HepG2 (cell line): Measurements from ENCODE around the gene PCBP1. TPM values are rescaled to one million over a fixed set of nuclear protein-coding genes. Genes with fewer than 3 reads are reported as not detected.

Experiments
- ATAC-seq: fragments of 200-7000 bp; cut with Tn5 transposase; 3 replicates; pipeline ENCODE4 v1.9.1; 2020; ENCODE audit warnings: mild to moderate bottlenecking, moderate library complexity
- BruUV-seq: library from RNA; stranded (reverse); fragments of 400-500 nt; replicated peaks from 2 replicates; lab custom pipeline; 2021; lab: Mats Ljungman, UMichigan
- CTCF ChIA-PET: fragments of 300-600 bp; formaldehyde crosslinking; extraction: SDS; loops from one replicate; lab custom pipeline; 2021; ENCODE audit warnings: low total read pairs, inconsistent platforms, low intra/inter-chr PET ratio; lab: Yijun Ruan, JAX
- POLR2A ChIA-PET: fragments of 350-600 bp; sonication (Branson Sonifier 250); formaldehyde crosslinking; loops from one replicate; lab custom pipeline; 2020; ENCODE audit warnings: antibody characterized with exemption, inconsistent platforms; lab: Yijun Ruan, JAX
- DNase-seq: peaks from one replicate; pipeline ENCODE4 v3.0.0-alpha.2; 2015; ENCODE audit warnings: low spot score
- FAIRE-seq: peaks from 3 replicates; lab custom pipeline; 2011; peaks lifted over from hg19 to GRCh38; lab: Jason Lieb, UNC
- H2AFZ ChIP-seq: one replicate; pipeline ENCODE4 v1.6.1; 2011; ENCODE audit warnings: low read length, inconsistent platforms
- H3K27ac ChIP-seq: fragments of 300-600 bp; 3 replicates; pipeline ENCODE4 v1.8.0; 2011; ENCODE audit warnings: mixed run types, mild to moderate bottlenecking, mixed read lengths, low read length, inconsistent platforms; ENCODE audit not compliant: insufficient read depth; ENCODE audit errors: extremely low read length
- H3K27me3 ChIP-seq, 2 experiments: fragments of 200-600 bp in 1 of 2; 2 replicates in 1 of 2; 3 replicates in 1 of 2; pipeline versions ENCODE4 v1.6.0 to v1.8.0; 2011; ENCODE audit warnings: low read length in 2 of 2, mild to moderate bottlenecking in 2 of 2, moderate library complexity in 2 of 2, inconsistent platforms in 1 of 2; ENCODE audit not compliant: insufficient read depth in 2 of 2, control insufficient read depth in 1 of 2
- H3K36me3 ChIP-seq, 2 experiments: fragments of 200-600 bp in 1 of 2; replicated peaks in 1 of 2; 2 replicates in 1 of 2; 3 replicates in 1 of 2; pipeline versions ENCODE4 v1.5.1 to v1.8.0; 2011; ENCODE audit warnings: low read length in 2 of 2, inconsistent platforms in 1 of 2; ENCODE audit not compliant: insufficient read depth in 2 of 2, control insufficient read depth in 1 of 2
- H3K4me1 ChIP-seq: 2 replicates; pipeline ENCODE4 v1.5.1; 2012; ENCODE audit warnings: low read length, inconsistent platforms; ENCODE audit not compliant: insufficient read depth
- H3K4me2 ChIP-seq: 2 replicates; pipeline ENCODE4 v1.6.0; 2011; ENCODE audit warnings: low read depth, low read length, inconsistent platforms
- H3K4me3 ChIP-seq, 3 experiments: fragments of 200-600 bp in 1 of 3; sonication (generic), shearing (Covaris generic) in 1 of 3; replicated peaks in 1 of 3; 2 replicates each; pipeline ENCODE4 v1.5.1; 2011 to 2016; ENCODE audit warnings: low read length in 3 of 3, inconsistent platforms in 2 of 3, low read depth in 2 of 3, mild to moderate bottlenecking in 2 of 3, control low read depth in 1 of 3, mixed read lengths in 1 of 3; ENCODE audit not compliant: insufficient read depth in 1 of 3
- H3K79me2 ChIP-seq: one replicate; pipeline ENCODE4 v1.6.1; 2011; ENCODE audit warnings: low read length, inconsistent platforms; ENCODE audit not compliant: insufficient read depth
- H3K9ac ChIP-seq: 2 replicates; pipeline ENCODE4 v1.6.0; 2011; ENCODE audit warnings: mild to moderate bottlenecking, low read depth, low read length, inconsistent platforms; ENCODE audit not compliant: insufficient read depth
- H3K9me3 ChIP-seq: 2 replicates; pipeline ENCODE4 v1.5.1; 2012; ENCODE audit warnings: mild to moderate bottlenecking, low read length
- H4K20me1 ChIP-seq: 2 replicates; pipeline ENCODE4 v1.6.0; 2011; ENCODE audit warnings: inconsistent platforms, mild to moderate bottlenecking, low read length, moderate library complexity; ENCODE audit not compliant: insufficient read depth
- CEBPG ChIP-seq: IDR thresholded peaks from 2 replicates; pipeline ENCODE4 v1.6.1; 2016
- ELF1 ChIP-seq: sonication (generic); formaldehyde crosslinking; IDR thresholded peaks from 2 replicates; pipeline ENCODE4 v1.4.0; 2020; ENCODE audit warnings: missing genetic modification reagents
- FOXK1 ChIP-seq: sonication (generic); formaldehyde crosslinking; IDR thresholded peaks from 2 replicates; pipeline ENCODE4 v1.4.0; 2020; ENCODE audit warnings: low read depth, missing genetic modification reagents, borderline replicate concordance
- GATAD1 ChIP-seq: IDR thresholded peaks from 2 replicates; pipeline ENCODE4 v1.6.1; 2016; ENCODE audit warnings: missing genetic modification reagents, missing compliant biosample characterization
- JUND ChIP-seq: sonication (generic); formaldehyde crosslinking; IDR thresholded peaks from 2 replicates; pipeline ENCODE4 v1.8.0; 2022; ENCODE audit warnings: mild to moderate bottlenecking, missing genetic modification reagents
- PAWR ChIP-seq: sonication (generic); formaldehyde crosslinking; IDR thresholded peaks from 2 replicates; pipeline ENCODE4 v1.4.0; 2020; ENCODE audit warnings: missing genetic modification reagents, mild to moderate bottlenecking, borderline replicate concordance
- PPARG ChIP-seq: conservative IDR thresholded peaks from 2 replicates; pipeline ENCODE4 v1.6.1; 2016; ENCODE audit warnings: missing biosample characterization, missing genetic modification reagents
- STAT5B ChIP-seq: sonication (generic); formaldehyde crosslinking; IDR thresholded peaks from 2 replicates; pipeline ENCODE4 v1.4.0; 2020; ENCODE audit warnings: missing genetic modification reagents
- ZBTB26 ChIP-seq: IDR thresholded peaks from 2 replicates; pipeline ENCODE4 v1.6.1; 2016; ENCODE audit warnings: missing compliant biosample characterization, missing genetic modification reagents, borderline replicate concordance
- ZNF430 ChIP-seq: sonication (generic); formaldehyde crosslinking; IDR thresholded peaks from 2 replicates; pipeline ENCODE4 v1.9.0; 2021; ENCODE audit warnings: mild to moderate bottlenecking, missing genetic modification reagents
- ZNF619 ChIP-seq: sonication (generic); formaldehyde crosslinking; IDR thresholded peaks from 2 replicates; pipeline ENCODE4 v1.4.0; 2020; ENCODE audit warnings: mild to moderate bottlenecking, missing genetic modification reagents
- ZNF646 ChIP-seq: sonication (generic); formaldehyde crosslinking; IDR thresholded peaks from 2 replicates; pipeline ENCODE4 v1.9.0; 2021; ENCODE audit warnings: mild to moderate bottlenecking, missing genetic modification reagents
- ZNF891 ChIP-seq: sonication (generic); formaldehyde crosslinking; IDR thresholded peaks from 2 replicates; pipeline ENCODE4 v1.5.0; 2020; ENCODE audit warnings: mild to moderate bottlenecking, missing genetic modification reagents
- ZSCAN29 ChIP-seq: sonication (generic); formaldehyde crosslinking; conservative IDR thresholded peaks from 2 replicates; pipeline ENCODE4 v1.4.0; 2020; ENCODE audit warnings: mild to moderate bottlenecking, missing genetic modification reagents
- WGBS: methylation state at CpG from one replicate; pipeline ENCODE4 v1.1.6; 2017; ENCODE audit warnings: low lambda C conversion rate; 5-methylcytosine and 5-hydroxymethylcytosine counted together
- in situ Hi-C: cut with HindIII; loops from 2 replicates; pipeline ENCODE4 v1.10.0; 2017; ENCODE audit warnings: low pct_unique_long_range_greater_than_20kb; ENCODE audit not compliant: extremely low pct_ligation_motif_present
- intact Hi-C: fragments of 100-400 bp; cut with micrococcal nuclease; formaldehyde crosslinking; loops from one replicate; pipeline ENCODE4 v1.10.0; 2022; ENCODE audit not compliant: unreplicated experiment
- polyA plus RNA-seq, 8 experiments: library from polyadenylated mRNA; depleted of rRNA in 3 of 8; stranded (reverse) in 7 of 8; unstranded in 1 of 8; fragments of >200 nt; fragmentation: Illumina TruSeq in 4 of 8; extraction: Trizol in 4 of 8; gene quantifications; 2 replicates each; pipeline versions ENCODE4 v1.2.1 to v1.2.3, GENCODE V29; 2011 to 2016; ENCODE audit warnings: low read depth in 4 of 8, missing spikeins in 1 of 8, mixed read lengths in 1 of 8; ENCODE audit not compliant: insufficient read depth in 1 of 8
- total RNA-seq, 5 experiments: library from RNA; depleted of rRNA; stranded (reverse); fragments of >200 nt; fragmentation: Illumina TruSeq; extraction: Trizol; gene quantifications; 2 replicates each; pipeline ENCODE4 v1.2.3, GENCODE V29; 2016; ENCODE audit warnings: low read depth in 1 of 5

Gene PCBP1
- total and polyA plus RNA-seq, 2 of the 13 experiments (the other 11 are each of a cell fraction or from before 2014, with no cell fraction given), result 32.0 to 137 TPM

GRCh38 chr2:70086278-70086837 lies 919 bp upstream of the PCBP1 start (continued):
- TF ChIP-seq ZSCAN29 (peak; percentile 88; the same call in 1 of the 2 replicates), JUND (CRISPR knock-in tag) (no peak), FOXK1 (CRISPR knock-in tag) (peak; percentile 32; the same call in 1 of the 2 replicates), CEBPG (peak; percentile 95), PAWR (CRISPR knock-in tag) (peak; percentile 99), ZNF430 (CRISPR knock-in tag) (no peak), PPARG (CRISPR knock-in tag) (peak; percentile 53; the same call in 1 of the 2 replicates), STAT5B (CRISPR knock-in tag) (no peak), GATAD1 (CRISPR knock-in tag) (0 out of 2 replicates have a peak, but pooled peaks have one; percentile 2), ZBTB26 (no peak; the same call in 1 of the 2 replicates)

GRCh38 chr2:70087702-70088597 lies 673 bp downstream of the PCBP1 start:
- FAIRE-seq, result no peak
- CTCF ChIA-PET, result interaction anchor here (1.4 kb wide), 1 partner anchor 54 kb away, joined by 3 read pairs; no protein-coding TSS in a partner anchor
- no peak for TF ChIP-seq ZNF646 (CRISPR knock-in tag)
- TF ChIP-seq ELF1 (CRISPR knock-in tag), result 0 out of 2 replicates have a peak, but pooled peaks have one; percentile 15
- peak; percentile 97 for TF ChIP-seq ZNF891 (CRISPR knock-in tag)
- TF ChIP-seq ZNF619 (CRISPR knock-in tag), result no peak

More at GRCh38 chr2:70087702-70088597, 673 bp downstream of the PCBP1 start:
- no peak overlapping the region for H2AFZ ChIP-seq
- WGBS, result 1% methylated on average over 37 of the region's 58 CpGs
- peaks cover 41% of the 10 kb centered on the region for H3K79me2 ChIP-seq
- no peaks in the 10 kb centered on the region; a peak in 1 of 5 replicates for H3K27me3 ChIP-seq
- peak overlapping the region; percentile 93 to 95 (median 95) for H3K4me3 ChIP-seq
- peaks cover 54% of the 10 kb centered on the region for H3K4me1 ChIP-seq
- ATAC-seq, result peak; percentile 64
- peak overlapping the region; percentile 85 for H3K4me2 ChIP-seq
- POLR2A ChIA-PET, result interaction anchor here (0.9 to 24.7 kb wide), 15 partner anchors 14 to 347 kb away, joined by 3 to 423 read pairs (median 5); partner anchors contain the start of genes C2orf42, MXD1, PCYOX1 and SNRNP27
- in situ Hi-C loops, result loop anchor here (5.0 kb wide), 1 partner anchor 54 kb away; no protein-coding TSS in a partner anchor
- DNase-seq, result peak; percentile 64
- no peaks in the 10 kb centered on the region; the same call in 1 of the 2 replicates for H4K20me1 ChIP-seq
- no TSS peak for BruUV-seq
- H3K9me3 ChIP-seq, result no peaks in the 10 kb centered on the region
- intact Hi-C loops, result loop anchor here (2.0 to 5.0 kb wide), 3 partner anchors 21 to 176 kb away; partner anchors contain the start of gene TIA1
- peak overlapping the region; percentile 100 for H3K9ac ChIP-seq
- peak overlapping the region; percentile 99 for H3K27ac ChIP-seq
- peaks cover 3 to 10% of the 10 kb centered on the region in 2 experiments; a peak in 4 of 5 replicates for H3K36me3 ChIP-seq
